Activated CD4-positive, alpha-beta memory T cell treated with anti-CD3 and anti-CD28 coated beads, Interleukin-2, amount 10 ng/mL, durations not matched to agents 7 days and 5 days (primary cell): Measurements from ENCODE around the gene G0S2. TPM values are rescaled to one million over a fixed set of nuclear protein-coding genes. Genes with fewer than 3 reads are reported as not detected.
A peak's percentile ranks its signal among the peaks of the same experiment; 100 is the strongest.
"Not testable (repeated sequence)": the region's sequence is repeated elsewhere in the genome, so short reads cannot be mapped to it uniquely, and the experiment has no call there.

ENCODE experiments used
- CTCF ChIA-PET: fragments of 350-600 bp; sonication (Branson Sonifier 250); formaldehyde crosslinking; loops from one replicate; lab custom pipeline; 2021; ENCODE audit warnings: antibody characterized with exemption, inconsistent platforms; lab: Charles Lee
- POLR2A ChIA-PET: fragments of 350-600 bp; sonication (Branson Sonifier 250); formaldehyde crosslinking; loops from one replicate; lab custom pipeline; 2021; ENCODE audit warnings: antibody characterized with exemption; lab: Charles Lee
- DNase-seq: peaks from one replicate; pipeline ENCODE4 v3.0.0-alpha.2; 2020
- H3K27ac Mint-ChIP-seq: one replicate; pipeline ENCODE4 v1.8.0; 2021; ENCODE audit warnings: mild to moderate bottlenecking, mixed read lengths
- H3K27me3 Mint-ChIP-seq: one replicate; pipeline ENCODE4 v1.8.0; 2021; ENCODE audit warnings: mixed read lengths
- H3K36me3 Mint-ChIP-seq: one replicate; pipeline ENCODE4 v1.8.0; 2021; ENCODE audit warnings: low read depth, mixed read lengths
- H3K4me1 Mint-ChIP-seq: one replicate; pipeline ENCODE4 v1.8.0; 2021; ENCODE audit warnings: mixed read lengths
- H3K4me3 Mint-ChIP-seq: one replicate; pipeline ENCODE4 v1.8.0; 2021; ENCODE audit warnings: mild to moderate bottlenecking, mixed read lengths
- H3K9me3 Mint-ChIP-seq: one replicate; pipeline ENCODE4 v1.8.0; 2021; ENCODE audit warnings: mixed read lengths
- total RNA-seq, 2 experiments: library from RNA; stranded (reverse); gene quantifications; one replicate each; pipeline ENCODE4 v1.2.3, GENCODE V29; 2021

The G0S2 gene
- total RNA-seq, 2 experiments from 2014 or later, result 7.3 to 7.6 TPM

- peaks cover 12% of the 10 kb centered on the region for H3K36me3 Mint-ChIP-seq
- peaks cover 49% of the 10 kb centered on the region for H3K4me1 Mint-ChIP-seq
- H3K9me3 Mint-ChIP-seq, result no peaks in the 10 kb centered on the region
- CTCF ChIA-PET, result interaction anchor here (1.0 to 4.1 kb wide), 24 partner anchors 11 to 124 kb away, joined by 3 to 39 read pairs (median 5); no protein-coding TSS in a partner anchor
- no peak for DNase-seq
- POLR2A ChIA-PET, result interaction anchor here (1.3 kb wide), 1 partner anchor 76 kb away, joined by 5 read pairs; no protein-coding TSS in a partner anchor
- H3K27ac Mint-ChIP-seq, result no peak overlapping the region
- no peak overlapping the region for H3K4me3 Mint-ChIP-seq
- H3K27me3 Mint-ChIP-seq, result no peaks in the 10 kb centered on the region
Measured at GRCh38 chr1:209692296-209692695, 17.1 kb downstream of the G0S2 start.

DNA sequence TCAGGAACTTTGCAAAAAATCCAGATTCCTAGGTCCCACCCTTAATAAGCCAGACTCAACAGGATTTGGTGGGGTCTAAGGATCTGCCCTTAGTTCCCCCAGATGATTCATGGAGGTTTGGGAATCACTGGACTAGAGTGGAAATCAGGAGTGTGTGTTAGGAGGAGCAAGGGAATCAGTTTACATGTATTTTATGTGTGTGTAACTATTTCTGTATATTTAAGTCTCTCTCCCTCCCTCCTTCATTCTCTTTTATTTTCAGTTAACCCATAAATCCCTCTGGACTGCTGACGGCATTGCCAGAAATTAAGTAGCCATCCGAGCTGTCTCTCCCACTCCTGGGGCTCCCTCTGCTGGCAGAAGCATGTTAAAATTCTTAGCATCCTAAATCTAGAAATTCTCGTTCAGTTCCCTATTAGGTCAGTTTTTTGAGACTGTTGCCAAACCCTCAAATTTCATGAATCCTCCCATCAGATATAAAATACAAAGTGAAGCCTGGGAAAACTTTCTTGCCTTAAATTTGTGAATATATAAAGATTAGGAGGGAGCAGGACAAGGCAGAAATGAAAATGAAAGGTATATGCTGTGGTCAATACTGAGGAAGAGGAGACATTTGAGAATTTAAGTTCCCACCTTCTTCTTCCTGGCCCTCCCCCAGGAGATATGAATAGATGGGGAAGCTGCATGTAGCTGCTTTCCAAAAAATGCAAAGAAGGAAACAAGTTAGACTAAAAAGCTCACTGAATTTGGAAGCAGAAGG lies 17.7 kb downstream of the G0S2 start:
- Mint-ChIP-seq H3K36me3 (peaks cover 7% of the 10 kb centered on the region), H3K9me3 (no peaks in the 10 kb centered on the region), H3K27ac (no peak overlapping the region), H3K27me3 (no peaks in the 10 kb centered on the region), H3K4me3 (no peak overlapping the region), H3K4me1 (peaks cover 46% of the 10 kb centered on the region)
- POLR2A ChIA-PET, result interaction anchor here (1.3 kb wide), 1 partner anchor 75 kb away, joined by 5 read pairs; no protein-coding TSS in a partner anchor
- peak; percentile 81 for DNase-seq
- CTCF ChIA-PET, result interaction anchor here (0.7 to 4.1 kb wide), 31 partner anchors 11 to 124 kb away, joined by 3 to 39 read pairs (median 4); no protein-coding TSS in a partner anchor

GRCh38 chr1:209696673-209697072 lies 21.5 kb downstream of the G0S2 start:
- peaks cover 52% of the 10 kb centered on the region for H3K4me1 Mint-ChIP-seq

GRCh38 chr1:209697126-209697525 lies 21.9 kb downstream of the G0S2 start:
- ChIA-PET CTCF (interaction anchor here (1.0 to 1.6 kb wide), 3 partner anchors 51 to 131 kb away, joined by 4 to 5 read pairs (median 5); no protein-coding TSS in a partner anchor), POLR2A (no interaction called here)
- Mint-ChIP-seq H3K9me3 (no peaks in the 10 kb centered on the region), H3K27ac (peak overlapping the region; percentile 5), H3K4me3 (no peak overlapping the region), H3K36me3 (no peaks in the 10 kb centered on the region), H3K27me3 (peaks cover 2% of the 10 kb centered on the region), H3K4me1 (peaks cover 52% of the 10 kb centered on the region)
- no peak for DNase-seq

More at GRCh38 chr1:209696673-209697072, 21.5 kb downstream of the G0S2 start:
- POLR2A ChIA-PET, result no interaction called here
- no peak for DNase-seq
- no peak overlapping the region for H3K4me3 Mint-ChIP-seq
- H3K27ac Mint-ChIP-seq, result no peak overlapping the region
- no peaks in the 10 kb centered on the region for H3K36me3 Mint-ChIP-seq
- H3K9me3 Mint-ChIP-seq, result no peaks in the 10 kb centered on the region
- CTCF ChIA-PET, result interaction anchor here (0.9 to 1.6 kb wide), 4 partner anchors 51 to 131 kb away, joined by 3 to 5 read pairs (median 4); no protein-coding TSS in a partner anchor
- H3K27me3 Mint-ChIP-seq, result peaks cover 1% of the 10 kb centered on the region

GRCh38 chr1:209700686-209701085 lies 25.5 kb downstream of the G0S2 start:
- not testable (repeated sequence) for H3K36me3 Mint-ChIP-seq
- CTCF ChIA-PET, result interaction anchor here (2.4 kb wide), 1 partner anchor 48 kb away, joined by 10 read pairs; no protein-coding TSS in a partner anchor

DNA sequence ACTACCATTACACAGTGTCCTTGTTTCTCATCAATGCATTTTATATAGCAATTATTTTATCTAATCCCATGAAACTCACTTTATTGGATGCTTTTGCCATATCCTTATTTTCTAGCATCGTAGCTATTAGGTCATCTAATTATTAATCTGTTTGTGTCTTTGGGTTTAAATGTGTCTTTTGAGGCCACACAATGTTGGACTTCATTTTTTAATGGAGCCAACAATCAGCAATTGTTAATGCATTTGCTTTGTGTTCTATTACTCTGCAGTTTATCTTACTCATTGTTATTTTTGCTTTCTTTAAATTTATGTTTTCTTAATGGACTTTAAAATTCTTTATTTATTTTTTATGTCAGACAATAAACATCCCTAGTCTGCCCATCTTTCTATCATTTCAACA lies 27.6 kb downstream of the G0S2 start:
- POLR2A ChIA-PET, result no interaction called here
- peaks cover 2% of the 10 kb centered on the region for H3K27me3 Mint-ChIP-seq
- DNase-seq, result no peak
- CTCF ChIA-PET, result interaction anchor here (1.0 to 2.1 kb wide), 3 partner anchors 25 to 137 kb away, joined by 3 to 8 read pairs (median 4); no protein-coding TSS in a partner anchor
- peaks cover 12% of the 10 kb centered on the region for H3K36me3 Mint-ChIP-seq
- no peaks in the 10 kb centered on the region for H3K9me3 Mint-ChIP-seq
- H3K27ac Mint-ChIP-seq, result no peak overlapping the region
- H3K4me3 Mint-ChIP-seq, result no peak overlapping the region
- peaks cover 55% of the 10 kb centered on the region for H3K4me1 Mint-ChIP-seq

More at GRCh38 chr1:209700686-209701085, 25.5 kb downstream of the G0S2 start:
- H3K27ac Mint-ChIP-seq, H3K9me3 Mint-ChIP-seq, DNase-seq, H3K4me3 Mint-ChIP-seq, H3K27me3 Mint-ChIP-seq, POLR2A ChIA-PET: not testable (repeated sequence)
- H3K4me1 Mint-ChIP-seq, result peaks cover 53% of the 10 kb centered on the region

DNA sequence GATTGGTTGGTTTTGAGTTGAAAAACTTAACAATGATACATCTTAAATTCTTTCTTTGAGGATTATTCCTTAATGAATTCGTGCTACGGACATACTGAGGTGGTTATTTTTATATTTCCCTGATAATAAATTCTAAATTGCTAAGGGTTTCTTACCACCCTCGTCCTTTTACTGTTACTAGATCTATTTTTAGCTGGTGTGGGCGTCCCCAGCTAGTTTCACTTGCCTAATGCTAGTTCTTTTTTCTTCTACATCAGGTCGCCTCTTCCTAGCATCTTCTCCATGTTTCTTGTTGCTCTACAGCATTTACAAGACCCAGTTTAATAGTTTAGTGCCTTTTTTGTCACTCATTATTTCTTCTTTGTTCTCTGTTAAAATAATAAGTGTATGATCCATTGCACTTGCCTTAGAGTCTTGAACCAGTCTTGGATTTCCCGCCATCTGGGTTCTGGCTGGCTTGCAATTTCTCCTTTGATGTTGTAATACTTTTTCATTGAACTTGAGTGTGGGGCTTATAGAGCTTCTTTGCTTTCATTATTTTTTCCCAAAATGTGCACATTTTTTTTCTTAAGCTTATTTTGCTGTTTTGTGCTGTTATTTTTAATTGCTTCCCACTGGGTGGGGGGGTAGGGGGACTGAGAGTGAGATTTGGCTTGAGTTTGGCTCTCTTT lies 28.8 kb downstream of the G0S2 start:
- peaks cover 58% of the 10 kb centered on the region for H3K4me1 Mint-ChIP-seq
- ChIA-PET POLR2A (no interaction called here), CTCF (interaction anchor here (0.9 to 2.1 kb wide), 4 partner anchors 11 to 138 kb away, joined by 3 to 8 read pairs (median 5); no protein-coding TSS in a partner anchor)
- no peak for DNase-seq
- peaks cover 2% of the 10 kb centered on the region for H3K27me3 Mint-ChIP-seq
- no peaks in the 10 kb centered on the region for H3K9me3 Mint-ChIP-seq
- H3K4me3 Mint-ChIP-seq, result no peak overlapping the region
- H3K36me3 Mint-ChIP-seq, result peaks cover 15% of the 10 kb centered on the region
- H3K27ac Mint-ChIP-seq, result peak overlapping the region; percentile 10

- Mint-ChIP-seq H3K27me3 (peaks cover 2% of the 10 kb centered on the region), H3K27ac (peak within 1 kb of the TSS; percentile 11), H3K9me3 (no peaks in the 10 kb centered on the region), H3K4me1 (peaks cover 61% of the 10 kb centered on the region), H3K36me3 (peaks cover 15% of the 10 kb centered on the region), H3K4me3 (no peak within 1 kb of the TSS)
- POLR2A ChIA-PET, result no interaction called here
- CTCF ChIA-PET, result interaction anchor here (0.9 to 2.1 kb wide), 3 partner anchors 11 to 138 kb away, joined by 3 to 8 read pairs (median 7); no protein-coding TSS in a partner anchor
- no peak for DNase-seq
Measured at GRCh38 chr1:209704584-209704983, 29.4 kb downstream of the G0S2 start, which contains the start of gene HSD11B1. HSD11B1 (plus strand) TSS chr1:209704846; CDS start chr1:209704943, 97 bp downstream.

DNA sequence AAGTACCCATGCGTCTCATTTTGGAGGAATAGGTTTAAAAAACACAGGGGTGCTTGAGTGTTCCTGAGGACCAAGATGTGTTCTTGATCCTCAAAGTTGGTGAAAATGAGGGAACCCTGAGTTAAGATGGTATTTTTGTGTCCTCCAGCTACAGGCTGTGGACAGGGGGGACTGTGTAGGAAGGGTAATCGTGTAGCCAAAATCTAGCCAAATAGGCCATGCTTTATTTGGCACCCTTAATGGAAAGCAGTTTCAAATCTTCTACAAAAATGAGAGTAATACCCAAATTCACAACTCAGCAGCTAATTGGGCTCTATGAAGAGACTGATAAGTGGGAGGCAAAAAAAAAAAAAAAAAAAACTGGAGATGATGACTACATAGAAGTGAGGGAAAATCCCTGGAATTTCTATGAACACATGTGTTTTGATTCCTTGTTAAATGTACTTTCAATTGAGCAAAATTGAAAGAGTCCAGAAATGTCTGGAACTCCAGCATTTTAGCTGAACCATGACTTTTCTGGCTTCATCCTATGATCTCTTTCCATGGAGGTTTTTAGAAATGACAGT lies 29.9 kb downstream of the G0S2 start:
- Mint-ChIP-seq H3K9me3 (no peaks in the 10 kb centered on the region), H3K36me3 (peaks cover 15% of the 10 kb centered on the region), H3K27ac (peak overlapping the region; percentile 11), H3K4me3 (no peak overlapping the region), H3K27me3 (peaks cover 2% of the 10 kb centered on the region), H3K4me1 (peaks cover 66% of the 10 kb centered on the region)
- ChIA-PET POLR2A (interaction anchor here (1.0 kb wide), 1 partner anchor 29 kb away, joined by 3 read pairs; no protein-coding TSS in a partner anchor), CTCF (interaction anchor here (0.9 to 2.1 kb wide), 2 partner anchors 43 to 139 kb away, joined by 3 to 8 read pairs; no protein-coding TSS in a partner anchor)
- DNase-seq, result no peak

- H3K27ac Mint-ChIP-seq, result no peak overlapping the region
- DNase-seq, result no peak
- peaks cover 17% of the 10 kb centered on the region for H3K36me3 Mint-ChIP-seq
- H3K27me3 Mint-ChIP-seq, result peaks cover 2% of the 10 kb centered on the region
- POLR2A ChIA-PET, result no interaction called here
- CTCF ChIA-PET, result interaction anchor here (1.3 kb wide), 1 partner anchor 30 kb away, joined by 3 read pairs; no protein-coding TSS in a partner anchor
- no peak overlapping the region for H3K4me3 Mint-ChIP-seq
- no peaks in the 10 kb centered on the region for H3K9me3 Mint-ChIP-seq
- H3K4me1 Mint-ChIP-seq, result peaks cover 74% of the 10 kb centered on the region
Measured at GRCh38 chr1:209706622-209707021, 31.4 kb downstream of the G0S2 start.

- no peaks in the 10 kb centered on the region for H3K9me3 Mint-ChIP-seq
- POLR2A ChIA-PET, result no interaction called here
- H3K27ac Mint-ChIP-seq, result no peak overlapping the region
- DNase-seq, result no peak
- no peaks in the 10 kb centered on the region for H3K27me3 Mint-ChIP-seq
- CTCF ChIA-PET, result interaction anchor here (1.2 to 1.4 kb wide), 2 partner anchors 14 to 41 kb away, joined by 3 to 5 read pairs; no protein-coding TSS in a partner anchor
- H3K36me3 Mint-ChIP-seq, result peaks cover 17% of the 10 kb centered on the region
- no peak overlapping the region for H3K4me3 Mint-ChIP-seq
- peaks cover 79% of the 10 kb centered on the region for H3K4me1 Mint-ChIP-seq
Measured at GRCh38 chr1:209707308-209707707, 32.1 kb downstream of the G0S2 start.

- H3K27ac Mint-ChIP-seq, result no peak overlapping the region
- no peaks in the 10 kb centered on the region for H3K9me3 Mint-ChIP-seq
- DNase-seq, result no peak
- H3K36me3 Mint-ChIP-seq, result peaks cover 17% of the 10 kb centered on the region
- no peaks in the 10 kb centered on the region for H3K27me3 Mint-ChIP-seq
- CTCF ChIA-PET, result interaction anchor here (1.2 to 1.4 kb wide), 2 partner anchors 15 to 40 kb away, joined by 3 to 5 read pairs; no protein-coding TSS in a partner anchor
- peaks cover 78% of the 10 kb centered on the region for H3K4me1 Mint-ChIP-seq
- POLR2A ChIA-PET, result no interaction called here
- H3K4me3 Mint-ChIP-seq, result no peak overlapping the region
Measured at GRCh38 chr1:209708297-209708696, 33.1 kb downstream of the G0S2 start.
